ENCODE results near the gene PMM2. TPM values are rescaled to one million over a fixed set of nuclear protein-coding genes. Genes with fewer than 3 reads are reported as not detected.

PMM2 gene
- polyA plus RNA-seq, 1 donor (not counting 4 experiments of a cell fraction or from before 2014, with no cell fraction given): 38.6 TPM

DNA sequence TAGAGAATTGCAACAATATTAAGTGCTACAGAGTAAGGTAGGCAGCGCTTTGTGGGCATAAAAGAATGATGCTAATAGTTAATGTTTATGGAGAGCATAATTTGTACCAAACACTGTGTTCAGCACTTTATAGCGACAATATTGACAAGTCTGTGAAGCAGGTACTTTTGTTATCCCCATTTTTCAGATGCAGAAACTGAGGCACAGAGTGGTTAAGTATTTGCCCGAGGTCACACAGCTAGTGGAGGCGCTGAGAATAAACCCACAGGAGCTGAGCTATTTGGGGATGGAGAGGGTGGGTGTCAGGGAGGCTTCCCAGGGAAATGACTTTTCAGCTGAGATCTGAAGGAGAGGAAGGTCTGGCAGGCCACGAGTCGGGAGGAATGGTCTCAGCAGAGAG is 39.6 kb upstream of the PMM2 start:
- no peak for DNase-seq (ENCODE audit: low read depth, low spot score)
- Histone ChIP-seq H3K9me3 (ENCODE audit: control insufficient read depth, low read depth, low read length) (no peaks in the 10 kb centered on the region), H3K27me3 (ENCODE audit: control insufficient read depth, extremely low read depth, insufficient read depth, low read length) (no peaks in the 10 kb centered on the region), H3K4me3 (ENCODE audit: control insufficient read depth in 2 of 3, extremely low read depth in 1 of 3, insufficient read depth in 2 of 3, low read depth in 1 of 3, low read length in 3 of 3) (no peak overlapping the region), H3K9ac (ENCODE audit: control insufficient read depth, extremely low read depth, insufficient read depth, low read length) (no peak overlapping the region), H3K4me1 (ENCODE audit: control insufficient read depth, extremely low read depth, insufficient read depth, low read length) (no peaks in the 10 kb centered on the region), H4K20me1 (ENCODE audit: control insufficient read depth, extremely low read depth, insufficient read depth, low read length) (no peaks in the 10 kb centered on the region), H3K79me2 (ENCODE audit: control insufficient read depth, insufficient read depth, low read length) (no peaks in the 10 kb centered on the region), H3K4me2 (ENCODE audit: control insufficient read depth, extremely low read depth, insufficient read depth, low read depth, low read length) (no peak overlapping the region), H3K36me3 (ENCODE audit: control insufficient read depth in 2 of 2, extremely low read depth in 1 of 2, insufficient read depth in 2 of 2, low read length in 2 of 2) (peaks cover 0 to 6% of the 10 kb centered on the region in 2 experiments), H2AFZ (ENCODE audit: control insufficient read depth, low read length) (no peak overlapping the region), H3K9me1 (ENCODE audit: control insufficient read depth, extremely low read depth, insufficient read depth, low read length) (no peaks in the 10 kb centered on the region), H3K27ac (ENCODE audit: control insufficient read depth, insufficient read depth, low read length) (no peak overlapping the region)
- dilution Hi-C loops (cut with MboI; ENCODE audit: extremely low pct_ligation_motif_present, low sequenced_read_pairs): no loop called here
- no peak for FAIRE-seq
- TF ChIP-seq CTCF (optimal IDR thresholded peaks at IDR 0.05 in 1 of 3, IDR thresholded peaks at IDR 0.05 in 1 of 3, conservative IDR thresholded peaks at IDR 0.05 in 1 of 3; ENCODE audit: extremely low read depth in 1 of 3, insufficient read depth in 2 of 3, low read length in 3 of 3) (no peak), EZH2 (IDR thresholded peaks at IDR 0.05; ENCODE audit: low read length) (no peak)

DNA sequence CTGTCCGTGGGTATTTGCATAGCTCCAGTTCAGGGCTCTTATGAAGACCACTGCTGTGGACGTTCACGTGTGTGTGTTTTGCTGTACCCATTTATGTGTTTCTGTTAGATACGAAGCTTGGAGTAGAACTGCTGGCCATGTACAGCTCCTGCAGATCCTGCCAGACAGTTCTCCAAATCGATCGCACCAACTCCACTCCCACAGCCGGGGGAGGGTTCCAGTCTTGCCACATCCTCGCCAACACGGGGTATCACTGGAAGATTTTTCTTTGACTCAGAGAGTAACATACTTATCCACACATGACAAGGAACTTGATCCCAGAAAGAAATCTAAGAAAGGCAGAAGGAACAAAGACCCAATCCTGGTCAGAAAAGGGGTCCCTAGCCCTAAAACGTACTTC is 37.6 kb upstream of the PMM2 start:
- Histone ChIP-seq H3K4me1 (ENCODE audit: control insufficient read depth, extremely low read depth, insufficient read depth, low read length) (no peaks in the 10 kb centered on the region), H3K9me3 (ENCODE audit: control insufficient read depth, low read depth, low read length) (no peaks in the 10 kb centered on the region), H3K27ac (ENCODE audit: control insufficient read depth, insufficient read depth, low read length) (no peak overlapping the region), H3K79me2 (ENCODE audit: control insufficient read depth, insufficient read depth, low read length) (no peaks in the 10 kb centered on the region), H3K9me1 (ENCODE audit: control insufficient read depth, extremely low read depth, insufficient read depth, low read length) (no peaks in the 10 kb centered on the region), H3K27me3 (ENCODE audit: control insufficient read depth, extremely low read depth, insufficient read depth, low read length) (no peaks in the 10 kb centered on the region), H2AFZ (ENCODE audit: control insufficient read depth, low read length) (no peak overlapping the region), H3K4me2 (ENCODE audit: control insufficient read depth, extremely low read depth, insufficient read depth, low read depth, low read length) (no peak overlapping the region), H4K20me1 (ENCODE audit: control insufficient read depth, extremely low read depth, insufficient read depth, low read length) (no peaks in the 10 kb centered on the region), H3K4me3 (ENCODE audit: control insufficient read depth in 2 of 3, extremely low read depth in 1 of 3, insufficient read depth in 2 of 3, low read depth in 1 of 3, low read length in 3 of 3) (no peak overlapping the region), H3K36me3 (ENCODE audit: control insufficient read depth in 2 of 2, extremely low read depth in 1 of 2, insufficient read depth in 2 of 2, low read length in 2 of 2) (peaks cover 0 to 6% of the 10 kb centered on the region in 2 experiments), H3K9ac (ENCODE audit: control insufficient read depth, extremely low read depth, insufficient read depth, low read length) (no peak overlapping the region)
- dilution Hi-C loops (cut with MboI; ENCODE audit: extremely low pct_ligation_motif_present, low sequenced_read_pairs): no loop called here
- DNase-seq (ENCODE audit: low read depth, low spot score): no peak
- TF ChIP-seq CTCF (optimal IDR thresholded peaks at IDR 0.05 in 1 of 3, IDR thresholded peaks at IDR 0.05 in 1 of 3, conservative IDR thresholded peaks at IDR 0.05 in 1 of 3; ENCODE audit: extremely low read depth in 1 of 3, insufficient read depth in 2 of 3, low read length in 3 of 3) (no peak), EZH2 (IDR thresholded peaks at IDR 0.05; ENCODE audit: low read length) (no peak)
- no peak for FAIRE-seq

Measured in keratinocyte (primary cell).